PC-3 (cell line): ENCODE results near the gene ETV6. TPM values are rescaled to one million over a fixed set of nuclear protein-coding genes. Genes with fewer than 3 reads are reported as not detected.

Source experiments
- ATAC-seq: fragments of 200-7000 bp; cut with Tn5 transposase; 2 replicates; pipeline ENCODE4 v1.9.1; 2020; ENCODE audit warnings: mild to moderate bottlenecking, moderate library complexity
- BruUV-seq: library from RNA; stranded (reverse); fragments of 400-500 nt; replicated peaks from 2 replicates; lab custom pipeline; 2021; lab: Mats Ljungman, UMichigan
- CTCF ChIA-PET: fragments of 300-600 bp; sonication (Branson Sonifier 250); formaldehyde crosslinking; loops from one replicate; lab custom pipeline; 2022; ENCODE audit warnings: antibody characterized with exemption; lab: Charles Lee
- POLR2A ChIA-PET: fragments of 300-600 bp; sonication (Branson Sonifier 250); formaldehyde crosslinking; loops from one replicate; lab custom pipeline; 2022; ENCODE audit warnings: antibody characterized with exemption; ENCODE audit not compliant: unreplicated experiment; lab: Charles Lee
- DNase-seq: peaks from one replicate; pipeline ENCODE4 v3.0.0-alpha.2; 2015
- H2AFZ ChIP-seq: fragments of 300-600 bp; sonication (generic); 2 replicates; pipeline ENCODE4 v1.6.0; 2016; ENCODE audit warnings: antibody characterized with exemption, low read length
- H3F3A ChIP-seq: fragments of 300-600 bp; sonication (generic); one replicate; pipeline ENCODE4 v1.6.0; 2017; ENCODE audit warnings: antibody characterized with exemption, low read length, control low read depth, mild to moderate bottlenecking; ENCODE audit not compliant: unreplicated experiment
- H3K27ac ChIP-seq: fragments of 300-600 bp; sonication (generic); 2 replicates; pipeline ENCODE4 v1.5.1; 2016; ENCODE audit warnings: mild to moderate bottlenecking, low read length
- H3K27me3 ChIP-seq: fragments of 300-600 bp; sonication (generic); 2 replicates; pipeline ENCODE4 v1.6.1; 2016; ENCODE audit warnings: low read length, mixed read lengths
- H3K36me3 ChIP-seq: fragments of 300-600 bp; sonication (generic); 2 replicates; pipeline ENCODE4 v1.6.1; 2016; ENCODE audit warnings: low read depth, mixed run types, low read length, mixed read lengths
- H3K4me1 ChIP-seq: fragments of 300-600 bp; sonication (generic); 2 replicates; pipeline ENCODE4 v1.5.1; 2016; ENCODE audit warnings: low read length; ENCODE audit not compliant: insufficient read depth
- H3K4me2 ChIP-seq: fragments of 300-600 bp; sonication (generic); 2 replicates; pipeline ENCODE4 v1.6.0; 2016; ENCODE audit warnings: low read length
- H3K4me3 ChIP-seq: fragments of 300-600 bp; sonication (generic); 2 replicates; pipeline ENCODE4 v1.5.1; 2016; ENCODE audit warnings: mild to moderate bottlenecking, low read length, mixed read lengths
- H3K79me2 ChIP-seq: fragments of 300-600 bp; sonication (generic); 2 replicates; pipeline ENCODE4 v1.6.1; 2017; ENCODE audit warnings: low read length, mixed read lengths
- H3K9ac ChIP-seq: fragments of 300-600 bp; sonication (generic); 2 replicates; pipeline ENCODE4 v1.6.0; 2016; ENCODE audit warnings: mild to moderate bottlenecking, low read length
- H3K9me2 ChIP-seq: fragments of 300-600 bp; sonication (generic); replicated peaks from 2 replicates; pipeline ENCODE4 v1.6.1; 2016; ENCODE audit warnings: mixed run types, low read length, mixed read lengths
- H3K9me3 ChIP-seq: fragments of 300-600 bp; sonication (generic); 2 replicates; pipeline ENCODE4 v1.6.1; 2016; ENCODE audit warnings: low read length, mixed read lengths
- H4K20me1 ChIP-seq: fragments of 300-600 bp; sonication (generic); 2 replicates; pipeline ENCODE4 v1.6.1; 2016; ENCODE audit warnings: low read length, mixed read lengths
- EZH2 ChIP-seq: fragments of 300-600 bp; sonication (generic); IDR thresholded peaks from one replicate; pipeline ENCODE4 v1.6.1; 2017; ENCODE audit warnings: antibody characterized with exemption, mild to moderate bottlenecking, low read length; ENCODE audit not compliant: unreplicated experiment
- EZH2phosphoT487 ChIP-seq: fragments of 300-600 bp; sonication (generic); IDR thresholded peaks from 2 replicates; pipeline ENCODE4 v1.6.1; 2018; ENCODE audit warnings: mild to moderate bottlenecking, antibody characterized with exemption, low read length, borderline replicate concordance
- intact Hi-C: fragments of 100-400 bp; cut with micrococcal nuclease; formaldehyde crosslinking; loops from 2 replicates; pipeline ENCODE4 v1.9.0; 2023
- total RNA-seq: library from RNA; depleted of rRNA; stranded (reverse); fragments of >200 nt; gene quantifications from 2 replicates; pipeline ENCODE4 v1.2.3, GENCODE V29; 2014
- TF ChIP-seq, protein P1 (sequence below): fragments of 300-600 bp; sonication (generic); conservative IDR thresholded peaks from 2 replicates; pipeline ENCODE4 v1.5.1; 2017; ENCODE audit warnings: antibody characterized with exemption, low read depth, mild to moderate bottlenecking, low read length

The ETV6 gene
- total RNA-seq, 1 experiment from 2014 or later: 5.0 TPM

DNA sequence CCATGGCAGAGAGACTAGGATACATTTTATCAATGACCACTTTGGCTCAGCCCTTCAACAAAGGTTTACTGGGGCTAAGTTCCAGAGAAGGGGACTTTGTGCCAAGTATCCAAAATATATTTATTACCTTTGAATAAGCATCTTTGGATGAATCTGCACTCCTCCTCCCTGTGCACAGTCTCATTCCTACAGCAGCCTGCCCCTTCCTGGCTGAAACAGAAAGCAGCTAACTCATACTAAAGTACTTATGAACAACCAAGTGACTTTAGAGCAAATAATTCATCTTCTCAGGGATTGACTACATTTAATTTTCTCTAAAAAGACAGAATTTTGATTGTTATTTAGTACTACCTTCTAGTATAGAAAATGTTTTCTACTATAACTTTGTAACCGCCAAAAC lies 47.8 kb upstream of the ETV6 start:
- intact Hi-C loops: no loop called here
- Histone ChIP-seq H3K9ac (no peak overlapping the region), H4K20me1 (no peaks in the 10 kb centered on the region), H3K79me2 (no peaks in the 10 kb centered on the region), H3F3A (no peaks in the 10 kb centered on the region), H3K36me3 (no peaks in the 10 kb centered on the region), H3K9me3 (no peaks in the 10 kb centered on the region), H3K4me1 (no peaks in the 10 kb centered on the region), H3K4me3 (no peak overlapping the region), H2AFZ (no peak overlapping the region), H3K27me3 (no peaks in the 10 kb centered on the region), H3K9me2 (no peaks in the 10 kb centered on the region), H3K4me2 (no peak overlapping the region), H3K27ac (no peak overlapping the region)
- POLR2A ChIA-PET: no interaction called here
- CTCF ChIA-PET: no interaction called here
- no peak for DNase-seq
- TF ChIP-seq, protein P1, sequence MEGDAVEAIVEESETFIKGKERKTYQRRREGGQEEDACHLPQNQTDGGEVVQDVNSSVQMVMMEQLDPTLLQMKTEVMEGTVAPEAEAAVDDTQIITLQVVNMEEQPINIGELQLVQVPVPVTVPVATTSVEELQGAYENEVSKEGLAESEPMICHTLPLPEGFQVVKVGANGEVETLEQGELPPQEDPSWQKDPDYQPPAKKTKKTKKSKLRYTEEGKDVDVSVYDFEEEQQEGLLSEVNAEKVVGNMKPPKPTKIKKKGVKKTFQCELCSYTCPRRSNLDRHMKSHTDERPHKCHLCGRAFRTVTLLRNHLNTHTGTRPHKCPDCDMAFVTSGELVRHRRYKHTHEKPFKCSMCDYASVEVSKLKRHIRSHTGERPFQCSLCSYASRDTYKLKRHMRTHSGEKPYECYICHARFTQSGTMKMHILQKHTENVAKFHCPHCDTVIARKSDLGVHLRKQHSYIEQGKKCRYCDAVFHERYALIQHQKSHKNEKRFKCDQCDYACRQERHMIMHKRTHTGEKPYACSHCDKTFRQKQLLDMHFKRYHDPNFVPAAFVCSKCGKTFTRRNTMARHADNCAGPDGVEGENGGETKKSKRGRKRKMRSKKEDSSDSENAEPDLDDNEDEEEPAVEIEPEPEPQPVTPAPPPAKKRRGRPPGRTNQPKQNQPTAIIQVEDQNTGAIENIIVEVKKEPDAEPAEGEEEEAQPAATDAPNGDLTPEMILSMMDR: no peak
- no peak for TF ChIP-seq EZH2
- TF ChIP-seq EZH2phosphoT487: no peak
- BruUV-seq: no TSS peak
- no peak for ATAC-seq

DNA sequence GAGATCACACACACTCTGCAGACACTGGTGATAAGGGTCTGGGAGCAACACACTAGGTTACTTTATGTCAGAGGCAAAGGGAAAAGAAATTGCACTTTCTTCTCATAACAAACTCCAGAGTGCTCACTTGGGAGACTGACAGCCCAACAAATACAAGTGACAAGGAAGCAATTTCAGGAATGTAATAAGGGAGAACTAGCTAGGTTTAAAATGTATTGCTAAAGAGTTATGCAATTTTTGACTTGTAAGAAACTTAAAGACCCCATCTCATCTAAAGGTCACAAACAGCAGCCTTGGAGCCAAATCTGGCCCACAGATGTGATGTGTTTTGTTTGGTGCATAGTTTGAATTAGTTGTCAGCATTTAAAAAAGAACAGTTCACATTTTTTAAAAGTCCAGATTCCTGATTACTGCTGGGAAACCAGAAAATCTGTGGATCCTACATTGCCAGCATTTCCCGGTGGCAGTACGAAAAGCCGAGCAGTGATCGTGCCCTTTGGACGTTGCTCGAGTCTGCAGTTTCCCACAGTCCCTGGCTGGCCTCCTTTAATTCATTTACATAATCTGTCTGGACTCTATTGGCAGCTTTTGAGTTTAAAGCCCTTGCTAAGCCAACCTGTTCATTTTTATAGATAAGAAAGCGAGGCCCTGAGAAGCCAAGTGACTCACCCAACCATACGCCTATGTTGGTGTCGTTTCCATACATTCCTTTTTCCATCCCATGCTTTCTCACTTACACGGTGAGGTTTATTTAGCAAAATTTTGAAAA lies 42.0 kb upstream of the ETV6 start:
- no peak overlapping the region for H3K4me3 ChIP-seq
- H3K27me3 ChIP-seq: no peaks in the 10 kb centered on the region
- H3F3A ChIP-seq: no peaks in the 10 kb centered on the region
- no peak overlapping the region for H3K9ac ChIP-seq
- TF ChIP-seq EZH2phosphoT487 (no peak), EZH2 (no peak)
- TF ChIP-seq, protein P1: no peak
- H3K4me1 ChIP-seq: no peaks in the 10 kb centered on the region
- no TSS peak for BruUV-seq
- H3K4me2 ChIP-seq: no peak overlapping the region
- no peak overlapping the region for H2AFZ ChIP-seq
- no peaks in the 10 kb centered on the region for H3K9me2 ChIP-seq
- H3K27ac ChIP-seq: no peak overlapping the region
- ATAC-seq: no peak
- ChIA-PET CTCF (no interaction called here), POLR2A (no interaction called here)
- H3K79me2 ChIP-seq: no peaks in the 10 kb centered on the region
- H4K20me1 ChIP-seq: no peaks in the 10 kb centered on the region
- intact Hi-C loops: no loop called here
- no peaks in the 10 kb centered on the region for H3K9me3 ChIP-seq
- H3K36me3 ChIP-seq: no peaks in the 10 kb centered on the region
- no peak for DNase-seq

DNA sequence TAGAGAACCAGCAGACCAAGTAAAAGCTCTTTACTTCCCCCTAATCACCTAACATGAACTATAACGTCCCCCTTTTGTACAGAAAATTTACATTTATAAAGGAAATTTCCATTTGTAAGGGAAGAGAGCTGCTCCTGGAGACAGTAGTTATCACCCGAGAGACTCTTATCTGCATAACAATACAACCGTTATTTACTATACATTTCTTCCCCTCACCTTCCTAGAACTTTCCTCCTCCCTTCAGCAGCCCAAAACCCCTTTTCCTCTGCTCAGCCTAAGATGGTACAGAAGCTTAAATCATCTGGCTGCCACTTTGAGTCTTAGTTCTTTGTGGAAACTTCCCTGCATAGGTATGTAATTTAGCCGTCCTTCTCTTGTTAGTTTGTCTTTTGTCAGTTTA lies 40.4 kb upstream of the ETV6 start:
- H3K9me3 ChIP-seq: no peaks in the 10 kb centered on the region
- no TSS peak for BruUV-seq
- ChIA-PET CTCF (no interaction called here), POLR2A (no interaction called here)
- H2AFZ ChIP-seq: no peak overlapping the region
- no peaks in the 10 kb centered on the region for H3K9me2 ChIP-seq
- no peak overlapping the region for H3K4me2 ChIP-seq
- H4K20me1 ChIP-seq: no peaks in the 10 kb centered on the region
- no peaks in the 10 kb centered on the region for H3K79me2 ChIP-seq
- no peaks in the 10 kb centered on the region for H3K4me1 ChIP-seq
- H3K27ac ChIP-seq: no peak overlapping the region
- no peaks in the 10 kb centered on the region for H3K27me3 ChIP-seq
- ATAC-seq (no peak), DNase-seq (no peak)
- H3K9ac ChIP-seq: no peak overlapping the region
- no peaks in the 10 kb centered on the region for H3K36me3 ChIP-seq
- H3K4me3 ChIP-seq: no peak overlapping the region
- no peaks in the 10 kb centered on the region for H3F3A ChIP-seq
- TF ChIP-seq EZH2 (no peak), EZH2phosphoT487 (no peak)
- TF ChIP-seq, protein P1: no peak
- intact Hi-C loops: no loop called here
